ENCODE data around the gene NOD2.
A peak's percentile ranks its signal among the peaks of the same experiment; 100 is the strongest.

NOD2 gene

GRCh38 chr16:50670476-50670875 lies 22.9 kb upstream of the NOD2 start:
- DNase-seq (ENCODE audit: low read depth in 2 of 2), result no peak
- H3K4me3 ChIP-seq (replicated peaks in 1 of 2; ENCODE audit: low read depth in 2 of 2, low read length in 2 of 2), result no peak overlapping the region
- no peak for TF ChIP-seq CTCF (IDR thresholded peaks at IDR 0.05; ENCODE audit: low read depth, low read length)

- no peak overlapping the region for H3K4me3 ChIP-seq (replicated peaks in 1 of 2; ENCODE audit: low read depth in 2 of 2, low read length in 2 of 2)
- DNase-seq (ENCODE audit: low read depth in 2 of 2), result peak; percentile 28 to 52
- peak; percentile 60 for TF ChIP-seq CTCF (IDR thresholded peaks at IDR 0.05; ENCODE audit: low read depth, low read length)
These were observed 21.7 kb upstream of the NOD2 start for GRCh38 chr16:50671644-50672260.

GRCh38 chr16:50673496-50674275 lies 19.7 kb upstream of the NOD2 start:
- no peak for DNase-seq (ENCODE audit: low read depth in 2 of 2)
- TF ChIP-seq CTCF (IDR thresholded peaks at IDR 0.05; ENCODE audit: low read depth, low read length), result no peak
- no peak overlapping the region for H3K4me3 ChIP-seq (replicated peaks in 1 of 2; ENCODE audit: low read depth in 2 of 2, low read length in 2 of 2)

- no peak for TF ChIP-seq CTCF (IDR thresholded peaks at IDR 0.05; ENCODE audit: low read depth, low read length)
- DNase-seq (ENCODE audit: low read depth in 2 of 2), result no peak
- H3K4me3 ChIP-seq (replicated peaks in 1 of 2; ENCODE audit: low read depth in 2 of 2, low read length in 2 of 2), result no peak overlapping the region
These were observed 18.6 kb upstream of the NOD2 start for GRCh38 chr16:50674831-50675230.

GRCh38 chr16:50675686-50676610 lies 17.5 kb upstream of the NOD2 start:
- no peak for TF ChIP-seq CTCF (IDR thresholded peaks at IDR 0.05; ENCODE audit: low read depth, low read length)
- no peak for DNase-seq (ENCODE audit: low read depth in 2 of 2)
- no peak overlapping the region for H3K4me3 ChIP-seq (replicated peaks in 1 of 2; ENCODE audit: low read depth in 2 of 2, low read length in 2 of 2)

GRCh38 chr16:50676684-50677225 lies 16.7 kb upstream of the NOD2 start:
- DNase-seq (ENCODE audit: low read depth in 2 of 2), result no peak
- no peak for TF ChIP-seq CTCF (IDR thresholded peaks at IDR 0.05; ENCODE audit: low read depth, low read length)
- H3K4me3 ChIP-seq (replicated peaks in 1 of 2; ENCODE audit: low read depth in 2 of 2, low read length in 2 of 2), result no peak overlapping the region

All from cardiac fibroblast (primary cell).